ENCODE results near the gene SLC25A42.
"Not testable (repeated sequence)": the region's sequence is repeated elsewhere in the genome, so short reads cannot be mapped to it uniquely, and the experiment has no call there.

The SLC25A42 gene

GRCh38 chr19:19098703-19099632, 35.2 kb downstream of the SLC25A42 start:
- in situ Hi-C loops (cut with MboI; ENCODE audit: low sequenced_read_pairs, unreplicated experiment): no loop called here
- DNase-seq (ENCODE audit: low spot score): no peak

GRCh38 chr19:19101540-19101939, 37.7 kb downstream of the SLC25A42 start:
- in situ Hi-C loops (cut with MboI; ENCODE audit: low sequenced_read_pairs, unreplicated experiment): no loop called here
- TF ChIP-seq CTCF (IDR thresholded peaks at IDR 0.05; ENCODE audit: borderline replicate concordance, control extremely low read depth, extremely low read depth, insufficient read depth, missing control alignments): no peak
- no peak for DNase-seq (ENCODE audit: low spot score)

More at GRCh38 chr19:19098703-19099632, 35.2 kb downstream of the SLC25A42 start:
- TF ChIP-seq CTCF (IDR thresholded peaks at IDR 0.05; ENCODE audit: borderline replicate concordance, control extremely low read depth, extremely low read depth, insufficient read depth, missing control alignments): no peak

- DNase-seq (ENCODE audit: low spot score); in situ Hi-C loops (cut with MboI; ENCODE audit: low sequenced_read_pairs, unreplicated experiment): not testable (repeated sequence)
Measured at GRCh38 chr19:19102566-19102965, 38.8 kb downstream of the SLC25A42 start.

GRCh38 chr19:19103167-19103566, 39.4 kb downstream of the SLC25A42 start:
- no peak for TF ChIP-seq CTCF (IDR thresholded peaks at IDR 0.05; ENCODE audit: borderline replicate concordance, control extremely low read depth, extremely low read depth, insufficient read depth, missing control alignments)
- DNase-seq (ENCODE audit: low spot score): no peak
- in situ Hi-C loops (cut with MboI; ENCODE audit: low sequenced_read_pairs, unreplicated experiment): no loop called here

GRCh38 chr19:19105365-19106055, 41.7 kb downstream of the SLC25A42 start:
- in situ Hi-C loops (cut with MboI; ENCODE audit: low sequenced_read_pairs, unreplicated experiment): no loop called here
- peak; percentile 72 for DNase-seq (ENCODE audit: low spot score)
- TF ChIP-seq CTCF (IDR thresholded peaks at IDR 0.05; ENCODE audit: borderline replicate concordance, control extremely low read depth, extremely low read depth, insufficient read depth, missing control alignments): no peak

- TF ChIP-seq CTCF (IDR thresholded peaks at IDR 0.05; ENCODE audit: borderline replicate concordance, control extremely low read depth, extremely low read depth, insufficient read depth, missing control alignments): no peak
- in situ Hi-C loops (cut with MboI; ENCODE audit: low sequenced_read_pairs, unreplicated experiment): no loop called here
- DNase-seq (ENCODE audit: low spot score): no peak
Measured at GRCh38 chr19:19106056-19106551, 42.3 kb downstream of the SLC25A42 start.

- in situ Hi-C loops (cut with MboI; ENCODE audit: low sequenced_read_pairs, unreplicated experiment); DNase-seq (ENCODE audit: low spot score): not testable (repeated sequence)
Measured at GRCh38 chr19:19106938-19107337, 43.1 kb downstream of the SLC25A42 start.

All from GM13976 (cell line).